NCI-H526 (cell line): ENCODE data around the gene CHIT1.

Experiments used
- DNase-seq, 2 experiments: peaks; one replicate each; lab custom pipeline; 2025; lab: John Stamatoyannopoulos, UW

Gene CHIT1

GRCh38 chr1:203175237-203175826, 54.1 kb downstream of the CHIT1 start, which contains the start of gene MYBPH:
TSS of gene MYBPH (minus strand) at chr1:203175826. CDS start at chr1:203175755, 71 bp downstream.
- no peak for DNase-seq

DNA sequence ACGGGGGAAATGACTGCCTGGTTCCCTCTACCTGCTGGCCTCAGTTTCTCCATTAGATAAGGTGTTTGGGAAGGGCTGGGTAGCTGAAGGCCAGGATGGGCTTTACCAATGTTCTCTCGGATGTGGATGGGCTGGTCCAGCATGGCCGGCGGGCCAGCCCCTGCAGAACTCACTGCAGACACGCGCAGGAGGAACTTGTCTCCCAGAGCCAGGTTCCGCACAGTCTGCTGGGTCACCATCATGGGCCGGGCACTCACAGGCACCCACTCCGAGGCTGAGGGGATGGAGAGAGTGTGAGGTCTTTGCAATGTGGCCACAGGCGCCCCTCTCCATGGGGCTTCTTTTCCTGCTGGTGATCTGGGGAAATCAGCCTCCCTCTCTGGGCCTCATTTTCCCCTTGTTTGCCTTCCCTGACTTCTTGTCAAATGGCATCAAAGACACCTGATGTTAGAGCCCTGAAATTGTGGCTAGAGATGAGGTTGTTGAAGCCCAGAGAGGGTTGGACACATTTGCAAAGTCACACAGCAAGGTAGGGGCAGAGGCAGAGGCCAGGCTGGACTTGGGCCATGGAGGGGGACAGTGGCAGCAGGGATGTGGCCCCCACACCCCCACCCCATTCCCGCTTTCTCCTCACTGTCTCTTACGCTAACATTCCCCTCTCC, 55.0 kb downstream of the CHIT1 start:
- DNase-seq = no peak

DNA sequence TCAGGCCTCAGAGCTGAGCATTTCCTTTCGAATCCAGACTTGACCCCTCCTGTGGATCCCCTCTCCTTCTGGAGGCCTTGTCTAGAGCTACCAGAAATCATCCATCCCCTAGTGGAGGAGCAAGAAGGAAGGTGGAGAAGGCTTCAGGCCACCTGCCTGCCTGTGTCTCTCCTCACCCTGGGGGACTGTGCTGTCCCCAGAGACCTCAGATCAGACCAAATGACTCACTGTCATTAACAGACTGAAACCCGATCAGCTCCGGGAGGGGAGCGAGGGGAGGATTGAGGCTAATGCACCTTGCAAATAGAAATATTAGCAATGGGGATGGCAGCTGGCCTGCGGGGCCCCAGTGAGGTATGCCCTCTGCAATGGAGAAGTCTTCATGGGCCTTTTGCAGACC, 55.9 kb downstream of the CHIT1 start:
- peak in 1 of 2 experiments; percentile 32 for DNase-seq

DNA sequence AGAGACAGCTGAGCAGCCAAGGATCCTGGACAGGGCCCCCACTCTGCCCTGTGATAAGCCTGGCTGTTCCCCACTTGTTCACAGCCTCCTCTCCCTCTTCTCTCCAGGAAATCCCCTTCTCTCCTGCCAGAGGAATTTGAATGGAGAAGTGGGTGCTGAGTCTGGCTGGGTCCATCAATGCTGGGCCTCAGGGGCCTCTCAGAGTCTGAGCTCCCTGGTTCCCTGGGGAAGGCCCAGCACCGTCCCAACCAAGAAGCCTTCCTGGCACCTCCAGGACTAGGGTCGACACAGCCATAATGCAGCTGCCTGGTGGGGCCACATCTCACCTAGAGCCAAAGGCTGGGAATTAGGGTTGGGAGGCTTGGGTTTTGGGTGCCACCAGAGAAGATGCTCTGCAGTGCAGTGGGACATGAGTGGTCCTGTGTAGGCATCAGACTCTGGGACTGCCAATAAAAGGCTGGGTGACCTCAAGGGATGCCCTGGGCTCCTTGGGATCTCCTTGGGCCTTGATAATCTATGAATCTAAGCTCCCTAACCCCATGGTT, 56.4 kb downstream of the CHIT1 start:
- no peak for DNase-seq

DNA sequence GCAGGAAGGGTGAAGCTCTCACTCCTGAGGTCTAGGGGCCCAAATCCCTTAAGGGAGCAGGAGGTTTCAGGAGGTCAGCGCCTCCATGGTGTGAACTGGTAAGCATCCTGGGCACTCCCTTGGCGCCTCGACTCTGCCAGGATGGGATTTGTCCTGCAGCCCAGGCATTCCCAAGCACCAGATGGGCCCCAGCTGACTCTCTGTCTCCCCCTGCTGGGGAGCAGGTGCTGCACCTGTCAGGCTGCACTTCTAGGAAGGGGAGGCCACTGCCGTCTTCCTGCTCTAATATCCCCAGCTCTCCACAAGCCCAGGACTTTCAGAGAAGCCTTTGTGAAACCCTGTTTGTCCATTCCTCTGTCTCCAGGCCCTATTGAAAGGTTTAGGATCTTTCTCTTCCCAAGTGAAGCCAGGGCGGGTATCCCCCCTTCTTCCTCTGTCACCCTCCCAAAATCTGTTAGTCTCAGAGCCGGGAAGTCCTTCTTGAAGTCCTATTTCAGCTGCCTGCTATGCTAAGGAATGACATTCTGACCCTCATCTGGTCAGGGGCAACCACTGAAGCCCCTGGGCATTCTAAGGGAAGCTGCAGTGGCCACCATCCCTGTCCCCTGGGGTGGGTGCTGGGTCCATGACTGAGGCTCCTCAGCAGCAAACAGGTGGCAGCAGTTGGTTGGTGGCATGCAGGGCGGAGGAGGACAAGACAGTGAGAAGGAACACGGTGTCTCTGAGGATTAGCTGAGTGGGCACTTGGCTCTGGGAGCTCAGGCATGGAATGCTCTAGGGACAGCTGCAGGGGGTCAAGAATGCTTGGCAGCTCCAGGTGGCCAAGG, 57.1 kb downstream of the CHIT1 start:
- peak; percentile 8 to 69 for DNase-seq

- DNase-seq = no peak
Measured at GRCh38 chr1:203171341-203172183, 57.9 kb downstream of the CHIT1 start.

DNA sequence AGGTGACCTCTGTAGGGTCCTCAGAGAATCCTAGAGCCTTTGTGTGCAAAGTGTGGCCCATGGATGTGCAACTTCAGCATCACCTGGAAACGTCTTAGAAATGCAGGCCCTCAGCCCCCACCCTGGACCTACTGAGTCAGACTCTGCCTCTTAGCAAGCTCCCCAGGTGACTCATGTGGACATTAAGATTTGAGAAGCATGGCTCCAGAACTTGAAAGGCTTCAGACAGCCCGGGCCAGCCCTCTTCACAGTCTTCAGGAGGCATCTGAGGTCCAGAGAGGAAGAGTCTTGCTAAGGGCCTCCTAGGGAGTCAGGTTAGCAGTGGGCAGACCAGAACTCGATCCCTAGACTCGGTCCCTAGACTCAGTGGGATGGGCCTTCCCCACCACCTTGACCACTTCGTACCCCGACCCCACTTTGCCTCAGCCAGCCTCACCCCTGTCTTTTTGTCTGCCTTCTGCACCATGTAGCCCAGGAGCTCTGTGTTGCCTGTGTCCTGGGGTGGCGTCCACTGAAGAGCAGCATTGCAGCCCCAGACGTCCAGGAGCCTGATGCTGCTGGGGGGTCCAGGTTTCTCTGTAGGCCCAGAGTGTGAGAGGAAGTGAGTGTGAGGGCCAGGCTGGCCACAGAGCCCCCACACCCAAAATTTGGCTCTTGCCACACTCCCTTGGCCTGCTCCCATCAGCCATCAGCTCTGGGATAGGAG, 58.7 kb downstream of the CHIT1 start:
- DNase-seq = no peak

GRCh38 chr1:203169770-203170520, 59.5 kb downstream of the CHIT1 start:
- no peak for DNase-seq

GRCh38 chr1:203168991-203169390, 60.5 kb downstream of the CHIT1 start:
- no peak for DNase-seq

GRCh38 chr1:203168256-203168786, 61.2 kb downstream of the CHIT1 start:
- DNase-seq = no peak

- no peak for DNase-seq
Measured at GRCh38 chr1:203167913-203168200, 61.6 kb downstream of the CHIT1 start.

- DNase-seq = no peak
Measured at GRCh38 chr1:203167026-203167912, 62.2 kb downstream of the CHIT1 start.

GRCh38 chr1:203166192-203166940, 63.1 kb downstream of the CHIT1 start:
- DNase-seq = no peak
